Mucosa of descending colon (tissue), 3 donors: ENCODE data around the gene PAQR4. TPM values are rescaled to one million over a fixed set of nuclear protein-coding genes. Genes with fewer than 3 reads are reported as not detected.

Experiments
- ATAC-seq: fragments of 200-7000 bp; cut with Tn5 transposase; one replicate; pipeline ENCODE4 v1.9.1; 2020; ENCODE audit warnings: mild to moderate bottlenecking, moderate library complexity
- DNase-seq, 3 donors: peaks; one replicate each; pipeline ENCODE4 v3.0.0-alpha.2; 2020
- H3K36me3 ChIP-seq: fragments of 200-600 bp; one replicate; pipeline ENCODE4 v1.8.0; 2021; ENCODE audit warnings: low read depth, mild to moderate bottlenecking
- H3K4me1 ChIP-seq: fragments of 200-600 bp; one replicate; pipeline ENCODE4 v1.8.0; 2021; ENCODE audit warnings: low read depth, mild to moderate bottlenecking
- H3K4me3 ChIP-seq: fragments of 200-600 bp; one replicate; pipeline ENCODE4 v1.8.0; 2021; ENCODE audit warnings: mild to moderate bottlenecking
- H3K9me3 ChIP-seq: fragments of 200-600 bp; one replicate; pipeline ENCODE4 v1.8.0; 2021; ENCODE audit warnings: mild to moderate bottlenecking
- CTCF ChIP-seq: fragments of 200-600 bp; IDR thresholded peaks from one replicate; pipeline ENCODE4 v1.8.0; 2022; ENCODE audit warnings: antibody characterized with exemption, mild to moderate bottlenecking
- intact Hi-C, 2 donors: fragments of 100-400 bp; cut with DNase I in 1 of 2; cut with micrococcal nuclease in 1 of 2; formaldehyde crosslinking; loops; one replicate each; pipeline versions ENCODE4 v1.11.0 to v1.11.1; 2022; cut with DNase I, micrococcal nuclease
- total RNA-seq, 3 donors: library from RNA; stranded (reverse); fragmentation: NEBNext Ultra II Directional in 2 of 3; extraction: Animal tissue kit (Norgen Biotek cat#: 25700) in 2 of 3; gene quantifications; one replicate each; pipeline versions ENCODE4 v1.2.1 to v1.2.4, GENCODE V29; 2021 to 2023
- donor health status: DM: no; HTN: no; CAD: no; lungs with moderate emphysema.
- donor health status: DM: no; HTN: no; CAD: no.
- donor health status: DM: no; HTN: yes; CAD: no.

Gene PAQR4
- total RNA-seq, 3 donors from 2014 or later, result 4.2 to 16.1 (median 8.0) TPM

- DNase-seq (no peak), ATAC-seq (no peak)
- Histone ChIP-seq H3K36me3 (no peaks in the 10 kb centered on the region), H3K4me3 (no peak overlapping the region), H3K9me3 (no peaks in the 10 kb centered on the region), H3K4me1 (peaks cover 4% of the 10 kb centered on the region)
- TF ChIP-seq CTCF, result no peak
- intact Hi-C loops, result no loop called here
Measured at GRCh38 chr16:2953706-2954627, 15.2 kb upstream of the PAQR4 start.

- Histone ChIP-seq H3K36me3 (no peaks in the 10 kb centered on the region), H3K9me3 (no peaks in the 10 kb centered on the region), H3K4me1 (peaks cover 4% of the 10 kb centered on the region), H3K4me3 (no peak overlapping the region)
- DNase-seq (peak in 2 of 3 donors; percentile 53 to 76), ATAC-seq (peak; percentile 83)
- intact Hi-C loops, result no loop called here
- no peak for TF ChIP-seq CTCF
Measured at GRCh38 chr16:2954656-2955381, 14.3 kb upstream of the PAQR4 start.

GRCh38 chr16:2955438-2955778 is 13.7 kb upstream of the PAQR4 start:
- H3K4me3 ChIP-seq, result no peak overlapping the region
- no peak for TF ChIP-seq CTCF

GRCh38 chr16:2955779-2956578 is 13.2 kb upstream of the PAQR4 start:
- Histone ChIP-seq H3K4me3 (no peak overlapping the region), H3K36me3 (no peaks in the 10 kb centered on the region), H3K9me3 (no peaks in the 10 kb centered on the region), H3K4me1 (peaks cover 4% of the 10 kb centered on the region)
- DNase-seq (peak in 2 of 3 donors; percentile 13 to 53), ATAC-seq (peak; percentile 60)
- intact Hi-C loops, result no loop called here
- no peak for TF ChIP-seq CTCF

More at GRCh38 chr16:2955438-2955778, 13.7 kb upstream of the PAQR4 start:
- H3K4me1 ChIP-seq, result peaks cover 4% of the 10 kb centered on the region
- no peaks in the 10 kb centered on the region for H3K36me3 ChIP-seq
- intact Hi-C loops, result no loop called here
- DNase-seq, result no peak
- H3K9me3 ChIP-seq, result no peaks in the 10 kb centered on the region
- no peak for ATAC-seq

- DNase-seq (no peak), ATAC-seq (no peak)
- H3K4me3 ChIP-seq, result no peak overlapping the region
- TF ChIP-seq CTCF, result no peak
- peaks cover 4% of the 10 kb centered on the region for H3K4me1 ChIP-seq
- no peaks in the 10 kb centered on the region for H3K36me3 ChIP-seq
- intact Hi-C loops, result no loop called here
- H3K9me3 ChIP-seq, result no peaks in the 10 kb centered on the region
Measured at GRCh38 chr16:2956579-2956956, 12.6 kb upstream of the PAQR4 start.
